Measurements from ENCODE around the gene MAPRE3.
A peak's percentile ranks its signal among the peaks of the same experiment; 100 is the strongest.
"Not testable (repeated sequence)": the region's sequence is repeated elsewhere in the genome, so short reads cannot be mapped to it uniquely, and the experiment has no call there.

MAPRE3 gene

DNA sequence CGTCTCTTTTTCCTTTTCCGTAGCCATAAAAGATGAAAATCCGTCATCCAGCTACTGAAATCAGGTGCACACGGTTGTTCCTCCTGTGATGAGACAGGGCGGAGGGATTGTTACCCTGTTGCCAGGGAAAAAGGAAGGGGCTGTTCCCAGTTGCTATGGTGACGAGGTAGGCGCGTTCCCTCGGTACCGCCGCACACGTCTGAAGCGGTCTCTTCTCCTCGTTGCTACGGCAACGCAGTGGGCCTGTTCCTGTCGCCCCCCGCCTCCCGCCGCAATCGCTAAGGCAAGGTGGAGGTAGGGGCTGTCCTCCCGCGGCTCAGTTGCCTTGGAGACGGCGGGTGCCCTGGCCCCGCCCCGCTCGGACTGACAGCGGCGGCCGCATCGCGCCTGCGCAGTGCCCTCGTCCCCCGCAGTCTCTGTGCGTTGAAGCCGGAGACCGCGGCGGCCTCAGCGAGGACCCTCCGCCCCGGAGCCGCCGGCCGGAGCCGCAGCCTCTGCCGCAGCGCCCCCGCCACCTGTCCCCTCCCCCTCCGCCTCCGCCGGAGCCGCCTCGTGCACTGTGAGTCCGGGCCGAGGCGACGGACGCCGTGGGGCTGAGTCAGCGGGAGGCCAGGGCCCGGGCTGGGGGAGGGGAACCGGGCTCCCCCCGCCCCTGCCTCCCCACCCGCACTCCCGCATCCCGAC, at the start of gene MAPRE3:
Gene MAPRE3, plus strand, starts transcription at position 394 of the 684 bp plus-strand sequence. CDS start 51,582 bp downstream, outside the sequence.
- DNase-seq (ENCODE audit: low read depth in 1 of 2, low spot score in 1 of 2) = peak; percentile 63 to 72

GRCh38 chr2:26921323-26921722, 49.1 kb upstream of the MAPRE3 start:
- no peak for DNase-seq (ENCODE audit: low read depth in 1 of 2, low spot score in 1 of 2)

DNA sequence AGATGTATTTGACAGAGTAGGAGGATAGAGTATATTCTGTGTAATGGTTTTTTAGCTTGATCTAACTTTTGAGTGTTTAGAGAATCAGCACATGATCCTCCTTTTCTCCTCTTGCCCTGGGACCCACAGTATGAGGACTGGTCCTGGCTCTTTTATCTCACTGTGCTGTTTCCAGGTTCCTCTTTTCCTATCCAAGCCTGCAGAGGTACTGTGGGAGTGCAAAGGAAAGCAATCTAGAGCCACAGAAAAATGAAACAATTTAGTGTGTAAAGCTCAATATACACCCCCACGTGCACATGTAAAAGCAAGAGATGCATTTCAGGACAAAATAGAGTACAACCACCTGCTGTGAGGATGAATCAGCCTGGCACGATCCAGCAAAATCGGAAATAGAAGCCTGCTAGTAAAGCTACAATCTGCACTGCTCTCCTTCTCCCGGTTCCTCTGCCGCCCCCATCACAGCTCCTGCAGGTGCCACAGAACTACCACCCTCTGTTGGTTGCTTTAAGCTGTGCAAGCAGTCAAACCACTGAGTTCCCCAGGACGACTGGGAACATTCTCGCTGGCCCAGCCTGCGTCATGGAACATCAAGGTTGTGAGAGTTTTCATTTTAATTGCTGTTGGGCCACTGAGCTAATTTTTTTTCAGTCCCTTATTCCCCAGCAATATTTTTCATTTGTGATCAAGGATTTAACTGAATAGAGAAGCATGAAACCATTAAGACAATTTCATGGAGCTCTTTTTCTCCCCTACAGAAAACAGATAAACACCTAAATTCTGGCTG, 47.8 kb upstream of the MAPRE3 start:
- peak in 1 of 2 donors; percentile 6 for DNase-seq (ENCODE audit: low read depth in 1 of 2, low spot score in 1 of 2)

DNA sequence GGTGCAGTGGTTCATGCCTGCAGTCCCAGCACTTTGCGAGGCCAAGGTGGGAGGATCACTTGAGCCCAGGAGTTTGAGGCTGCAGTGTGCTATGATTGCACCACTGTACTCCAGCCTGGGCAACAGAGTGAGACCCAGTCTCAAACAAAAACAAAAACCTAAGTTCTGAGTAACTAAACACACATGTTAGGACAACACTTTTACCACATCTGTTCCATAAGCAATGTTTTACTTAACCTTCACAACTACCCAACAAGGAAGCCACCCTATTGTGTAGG, 47.3 kb upstream of the MAPRE3 start:
- not testable (repeated sequence) for DNase-seq (ENCODE audit: low read depth in 1 of 2, low spot score in 1 of 2)

DNA sequence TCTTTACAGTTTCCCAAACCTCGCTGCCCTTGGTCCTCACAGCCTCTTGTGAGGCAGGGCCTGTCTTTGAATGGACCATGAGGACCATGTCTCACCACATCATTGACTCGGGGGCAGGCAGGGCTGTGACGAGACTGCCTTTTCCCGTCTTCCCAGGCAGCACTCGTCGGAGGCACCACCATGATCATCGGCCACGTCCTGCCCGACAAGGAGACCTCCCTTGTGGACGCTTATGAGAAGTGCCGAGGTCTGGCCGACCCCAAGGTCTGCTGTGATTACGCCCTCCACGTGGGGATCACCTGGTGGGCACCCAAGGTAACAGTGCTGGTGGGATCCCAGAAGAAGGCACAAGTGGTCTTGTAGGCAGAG, 45.7 kb upstream of the MAPRE3 start:
- DNase-seq (ENCODE audit: low read depth in 1 of 2, low spot score in 1 of 2) = no peak

DNA sequence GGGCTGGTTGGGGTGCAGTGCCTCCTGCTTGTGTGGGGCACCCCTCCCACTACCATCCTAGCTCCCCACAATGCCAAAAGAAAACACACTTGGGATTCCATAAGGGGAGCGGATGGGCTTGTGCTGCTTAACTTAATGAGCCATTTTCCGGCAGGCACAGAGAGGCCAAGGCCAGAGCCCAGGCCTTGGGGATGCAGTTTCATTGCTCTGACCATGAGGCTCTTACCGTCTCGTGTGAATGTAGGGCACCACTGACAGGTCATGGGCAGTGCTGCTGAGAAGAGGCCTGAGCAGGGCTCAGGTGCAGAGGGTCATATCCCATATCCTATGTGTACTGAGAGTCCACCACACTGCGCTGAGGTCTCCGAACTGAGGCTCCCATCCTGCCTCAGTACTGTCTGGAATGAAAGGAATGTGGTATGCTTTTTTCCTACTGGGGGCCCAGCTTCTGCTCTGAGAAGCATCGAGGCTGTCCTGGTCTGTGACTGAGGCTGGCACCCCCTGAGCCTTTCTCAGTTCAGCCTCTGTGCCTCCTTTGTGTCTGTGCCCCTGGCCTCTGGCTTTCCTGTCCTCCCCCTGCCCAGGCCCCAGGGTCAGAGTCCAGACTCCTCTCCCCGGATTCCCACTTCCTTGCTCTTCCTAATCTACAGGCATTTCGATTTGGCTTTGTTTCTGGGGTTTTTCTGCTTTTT, 45.2 kb upstream of the MAPRE3 start:
- DNase-seq (ENCODE audit: low read depth in 1 of 2, low spot score in 1 of 2) = no peak

DNA sequence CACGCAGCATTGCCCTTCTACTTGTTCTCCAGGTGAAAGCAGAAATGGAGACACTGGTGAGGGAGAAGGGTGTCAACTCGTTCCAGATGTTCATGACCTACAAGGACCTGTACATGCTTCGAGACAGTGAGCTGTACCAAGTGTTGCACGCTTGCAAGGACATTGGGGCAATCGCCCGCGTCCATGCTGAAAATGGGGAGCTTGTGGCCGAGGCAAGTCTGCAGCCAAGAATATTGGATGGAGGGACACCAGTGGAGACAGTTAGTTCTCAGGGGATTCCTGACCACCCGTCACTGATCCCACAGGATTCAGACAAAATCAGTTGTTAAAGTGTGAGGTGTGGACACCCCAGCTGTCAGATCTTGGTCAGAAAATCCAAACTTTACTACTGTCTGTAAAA, 43.2 kb upstream of the MAPRE3 start:
- DNase-seq (ENCODE audit: low read depth in 1 of 2, low spot score in 1 of 2) = no peak

DNA sequence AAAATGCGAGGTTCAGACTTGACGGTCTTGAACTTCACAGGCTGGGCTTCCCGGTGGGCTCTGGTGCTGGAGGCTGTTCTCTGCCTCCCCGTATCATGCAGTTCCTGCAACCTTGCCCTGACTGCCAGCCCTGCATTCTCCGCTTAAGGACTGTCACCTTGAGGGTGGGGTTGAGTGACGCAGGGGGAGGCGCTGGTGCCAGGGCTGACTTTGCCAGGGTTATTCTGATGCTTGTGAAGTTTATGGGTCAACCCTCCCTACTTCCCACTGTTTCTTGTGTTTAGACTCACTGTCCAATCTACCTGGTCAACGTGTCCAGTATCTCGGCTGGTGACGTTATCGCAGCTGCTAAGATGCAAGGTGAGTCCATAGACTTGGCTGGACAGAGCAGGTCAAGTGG, 37.5 kb upstream of the MAPRE3 start:
- no peak for DNase-seq (ENCODE audit: low read depth in 1 of 2, low spot score in 1 of 2)

DNA sequence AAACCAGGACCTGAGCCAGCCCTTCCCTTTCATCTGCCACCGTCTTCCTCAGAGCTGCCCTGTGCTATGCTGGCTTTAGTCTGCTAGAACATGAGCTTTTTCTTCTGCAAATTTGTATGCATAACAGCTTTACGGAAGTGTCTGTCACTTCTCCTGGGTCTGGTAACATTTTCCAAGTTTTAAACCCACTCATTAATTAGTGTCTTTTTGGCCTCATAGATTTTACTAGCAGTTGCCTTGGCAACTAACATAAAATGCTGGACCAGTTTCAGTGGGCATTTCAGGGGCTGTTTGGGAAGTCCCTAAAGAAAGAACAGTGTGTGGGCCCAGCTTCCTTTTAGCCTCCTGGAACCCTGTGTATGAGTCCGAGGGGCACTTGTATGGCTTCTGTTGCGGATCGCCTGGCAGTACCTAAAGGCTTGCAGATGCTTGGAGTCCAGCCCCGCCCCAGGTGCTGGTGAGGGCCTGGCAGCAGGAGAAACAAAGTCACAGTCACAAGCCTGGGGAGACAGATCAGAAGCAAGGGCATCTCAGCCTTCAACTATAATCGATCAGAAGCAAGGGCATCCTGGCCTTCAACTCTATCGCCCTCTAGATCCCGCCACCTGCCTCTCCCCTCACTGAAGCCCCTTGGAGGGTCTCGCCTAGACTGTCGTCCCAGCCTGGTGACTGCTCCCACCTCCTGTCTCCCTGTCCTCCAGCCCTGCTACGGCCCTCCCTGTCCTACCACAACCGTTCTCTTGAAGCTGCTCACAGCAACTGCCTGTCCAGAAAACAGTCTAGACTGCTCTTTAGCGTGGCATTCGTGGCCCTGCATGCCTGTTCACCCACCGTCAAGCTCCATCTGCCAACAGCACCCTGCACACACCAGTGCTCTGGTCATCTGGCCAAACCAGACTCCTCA, 36.8 kb upstream of the MAPRE3 start:
- DNase-seq (ENCODE audit: low read depth in 1 of 2, low spot score in 1 of 2) = no peak

GRCh38 chr2:26934335-26934724, 36.1 kb upstream of the MAPRE3 start:
- no peak for DNase-seq (ENCODE audit: low read depth in 1 of 2, low spot score in 1 of 2)

DNA sequence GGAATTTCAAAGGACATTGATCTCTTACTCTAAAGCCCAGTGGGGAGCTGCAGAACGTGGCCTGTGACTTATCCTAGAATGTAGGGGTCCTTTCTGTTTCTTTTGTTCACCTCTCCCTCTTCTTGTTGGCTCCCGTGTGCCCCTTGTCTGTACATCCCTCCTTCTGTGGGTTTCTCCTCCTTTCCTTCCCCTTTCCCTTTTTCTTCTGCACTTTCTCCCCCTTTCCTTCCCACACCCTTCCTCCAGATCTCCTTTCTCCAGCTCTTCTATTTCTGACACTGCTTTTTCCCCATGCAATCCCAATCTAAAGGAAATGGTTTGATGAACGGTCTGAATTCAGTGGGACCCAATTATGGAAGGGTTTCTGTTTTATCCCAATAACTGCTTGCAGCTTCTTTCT, 35.5 kb upstream of the MAPRE3 start:
- no peak for DNase-seq (ENCODE audit: low read depth in 1 of 2, low spot score in 1 of 2)

- no peak for DNase-seq (ENCODE audit: low read depth in 1 of 2, low spot score in 1 of 2)
These were observed 33.6 kb upstream of the MAPRE3 start for GRCh38 chr2:26936855-26937254.

GRCh38 chr2:26938399-26939118, 31.9 kb upstream of the MAPRE3 start:
- no peak for DNase-seq (ENCODE audit: low read depth in 1 of 2, low spot score in 1 of 2)

DNA sequence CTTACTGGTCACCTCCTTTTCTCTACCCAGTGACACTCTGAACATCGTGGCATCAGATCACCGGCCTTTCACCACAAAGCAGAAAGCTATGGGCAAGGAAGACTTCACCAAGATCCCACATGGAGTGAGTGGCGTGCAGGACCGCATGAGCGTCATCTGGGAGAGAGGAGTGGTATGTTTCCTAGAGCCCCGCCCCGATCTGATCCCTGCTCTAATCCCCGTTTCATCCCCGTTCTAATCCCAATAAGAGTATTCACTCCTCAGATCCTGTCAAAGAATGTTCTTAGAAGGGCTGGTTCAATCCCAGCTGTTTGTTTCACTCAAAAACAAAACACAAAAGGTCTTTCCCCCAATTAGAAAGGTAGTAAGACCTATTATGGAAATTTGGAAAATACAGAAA, 30.4 kb upstream of the MAPRE3 start:
- DNase-seq (ENCODE audit: low read depth in 1 of 2, low spot score in 1 of 2) = no peak

DNA sequence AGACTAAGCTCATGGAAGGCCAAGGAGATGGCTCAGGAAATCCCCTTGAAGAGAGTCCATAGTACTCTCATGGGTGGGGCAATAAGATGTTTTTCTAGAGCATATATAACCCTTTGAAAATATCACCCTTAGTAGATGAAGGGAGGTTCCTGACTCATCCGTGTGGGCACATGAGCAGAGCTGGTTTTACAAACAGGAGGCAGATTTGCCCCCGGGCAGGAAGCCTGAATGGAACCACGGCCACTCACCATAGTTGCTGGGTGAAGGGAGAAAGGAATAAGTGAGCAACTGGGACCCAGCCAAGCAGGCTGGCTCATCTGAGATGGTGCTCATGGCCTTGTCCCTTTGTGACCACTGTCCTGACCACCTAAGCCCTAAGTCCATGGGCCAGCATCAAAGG, 29.0 kb upstream of the MAPRE3 start:
- no peak for DNase-seq (ENCODE audit: low read depth in 1 of 2, low spot score in 1 of 2)

GRCh38 chr2:26942543-26943295, 27.7 kb upstream of the MAPRE3 start:
- DNase-seq (ENCODE audit: low read depth in 1 of 2, low spot score in 1 of 2) = peak; percentile 17 to 45

DNA sequence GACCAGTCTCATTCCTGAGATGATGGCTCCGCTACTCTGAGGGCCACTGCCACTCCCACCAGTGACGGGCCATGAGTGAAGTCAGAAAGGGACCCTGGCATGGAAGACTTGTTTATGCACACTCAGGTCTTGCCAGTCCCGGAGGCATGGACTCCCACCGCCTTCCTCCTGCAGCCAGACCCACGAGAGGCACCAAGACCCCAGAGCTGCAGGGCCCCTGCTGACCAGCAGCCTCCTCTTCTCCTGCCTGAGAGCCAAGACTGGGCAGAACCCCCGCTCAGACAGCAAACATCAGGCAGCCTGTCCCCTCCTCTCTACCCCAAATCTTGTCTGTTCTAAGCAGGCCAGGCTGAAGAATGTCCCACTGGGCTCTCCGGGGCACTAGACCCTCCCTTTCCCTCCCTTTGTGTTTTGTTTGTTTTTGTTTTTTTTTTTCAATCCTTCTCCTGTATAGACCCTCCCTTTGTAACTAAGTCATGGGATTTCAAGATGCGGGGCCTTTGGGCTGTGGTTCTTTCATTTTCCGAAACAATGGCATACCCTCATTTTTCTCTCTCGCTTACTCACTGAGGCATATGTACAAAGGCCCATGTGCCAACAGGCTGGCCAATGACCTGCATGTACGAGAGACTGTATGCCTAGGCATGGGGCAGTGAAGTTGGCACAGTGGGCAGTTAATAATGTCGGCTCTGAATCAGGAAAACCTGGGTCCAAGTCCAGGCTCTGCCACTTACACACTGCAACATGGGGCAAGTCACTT, 24.3 kb upstream of the MAPRE3 start:
- no peak for DNase-seq (ENCODE audit: low read depth in 1 of 2, low spot score in 1 of 2)

DNA sequence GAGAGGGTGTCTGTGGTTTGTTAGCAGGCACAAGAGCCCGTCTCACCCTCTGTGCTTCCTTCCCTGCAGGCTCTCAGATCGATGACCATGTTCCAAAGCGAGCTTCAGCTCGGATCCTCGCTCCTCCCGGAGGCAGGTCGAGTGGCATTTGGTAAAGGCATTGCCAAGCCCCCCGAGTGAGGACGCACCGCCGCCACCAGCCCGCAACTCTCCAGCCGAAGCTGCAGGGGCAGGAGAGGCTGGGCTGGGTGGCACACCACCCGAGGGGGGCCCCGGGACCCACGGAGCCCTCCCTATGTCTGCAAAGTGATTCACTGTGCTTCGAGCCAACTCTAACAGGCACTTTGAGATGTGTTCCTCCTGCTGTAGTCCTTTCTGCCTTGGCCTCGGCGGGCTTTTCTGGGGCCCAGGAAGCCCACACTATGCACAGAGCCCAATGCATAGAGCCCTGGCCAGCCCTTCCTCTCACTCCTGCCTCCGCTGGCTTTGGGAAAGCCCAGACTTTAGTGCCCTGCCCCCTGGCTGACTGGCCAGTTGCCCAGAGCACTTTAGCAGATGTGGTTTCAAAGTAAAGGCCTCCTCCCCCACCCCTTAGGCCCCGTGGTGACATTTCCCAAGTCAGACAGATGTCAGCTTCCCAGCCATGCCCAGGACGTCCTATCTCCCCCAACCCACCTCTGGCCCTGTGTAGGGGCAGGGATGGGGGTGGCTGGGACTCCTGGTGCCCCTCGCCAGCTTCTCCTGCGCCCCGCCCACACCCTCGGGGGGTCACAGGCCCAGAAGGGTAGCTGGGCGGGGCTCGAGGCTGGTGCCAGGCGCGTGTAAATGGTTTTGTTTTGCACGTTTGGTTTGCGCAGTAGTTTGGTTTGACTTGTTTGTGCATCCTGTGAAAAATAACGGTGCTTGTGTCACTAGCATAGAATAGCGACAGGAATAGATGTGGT, 23.3 kb upstream of the MAPRE3 start:
- no peak for DNase-seq (ENCODE audit: low read depth in 1 of 2, low spot score in 1 of 2)
